ENCODE measurements around the gene ATP6V0B. TPM values are rescaled to one million over a fixed set of nuclear protein-coding genes. Genes with fewer than 3 reads are reported as not detected.
A peak's percentile ranks its signal among the peaks of the same experiment; 100 is the strongest.

The ATP6V0B gene
- total and polyA plus RNA-seq, 9 of the 15 experiments (the other 6 are each of a cell fraction or from before 2014, with no cell fraction given) = 137 to 328 (median 220) TPM

DNA sequence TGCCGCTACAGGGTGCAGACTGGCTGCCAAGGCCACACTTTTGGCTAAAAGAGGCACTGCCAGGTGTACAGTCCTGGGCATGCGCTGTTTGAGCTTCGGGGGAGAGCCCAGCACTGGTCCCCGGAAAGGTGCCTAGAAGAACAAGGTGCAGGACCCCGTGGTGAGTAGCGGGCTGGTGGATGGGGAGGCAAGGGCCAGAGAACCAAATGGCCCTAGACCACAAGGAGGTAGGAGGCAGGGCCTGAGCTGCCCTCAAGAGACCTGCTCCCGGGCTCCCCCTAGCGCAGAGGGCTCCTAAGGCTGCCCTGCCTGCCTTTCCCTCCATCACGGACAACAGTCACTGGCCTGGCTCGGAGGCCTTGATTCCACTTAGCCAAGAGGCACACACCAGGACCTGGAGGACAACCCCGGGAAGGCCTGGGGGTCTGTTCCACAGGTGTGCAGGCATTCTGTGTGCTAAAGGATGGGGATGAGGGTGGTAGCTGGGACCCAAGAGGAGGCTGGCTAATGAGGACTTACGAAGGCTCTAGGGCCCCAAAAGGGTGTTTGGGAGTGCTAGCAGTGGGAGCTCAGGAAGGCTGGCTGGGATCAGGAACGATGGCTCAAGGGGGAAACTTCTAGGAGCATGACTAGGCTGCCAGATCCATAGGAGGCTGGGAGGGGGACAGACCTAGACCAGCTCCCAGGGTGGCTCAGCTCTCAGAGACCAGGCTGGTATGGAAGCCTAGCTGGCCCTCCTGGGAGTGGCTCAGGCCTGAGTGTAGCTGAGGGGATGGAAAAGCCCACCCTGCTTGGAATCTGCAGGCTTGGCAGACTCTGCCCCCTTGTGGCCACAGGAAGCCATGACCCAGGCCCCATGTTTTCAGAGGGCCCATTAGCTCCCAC is 40.4 kb upstream of the ATP6V0B start (continued):
- TF ChIP-seq XRCC5 (IDR thresholded peaks at IDR 0.05; ENCODE audit: low read depth, low read length) (peak; percentile 25; the same call in 1 of the 2 replicates), POU5F1 (IDR thresholded peaks at IDR 0.05; ENCODE audit: borderline replicate concordance, low read depth, low read length, partially characterized antibody) (no peak), TEAD4 (IDR thresholded peaks at IDR 0.05; ENCODE audit: low read length) (no peak), TEAD4 (CRISPR knock-in tag; IDR thresholded peaks at IDR 0.05; ENCODE audit: borderline replicate concordance) (0 out of 2 replicates have a peak, but pooled peaks have one; percentile 43), ZNF311 (CRISPR knock-in tag; IDR thresholded peaks at IDR 0.05) (no peak), RBBP5 (IDR thresholded peaks at IDR 0.05; ENCODE audit: borderline replicate concordance, insufficient read depth, low read length, poor library complexity, severe bottlenecking) (no peak), ZNF143 (CRISPR knock-in tag; IDR thresholded peaks at IDR 0.05) (peak; percentile 55; the same call in 1 of the 2 replicates), STAG1 (CRISPR knock-in tag; IDR thresholded peaks at IDR 0.05; ENCODE audit: borderline replicate concordance) (peak; percentile 95), MCM5 (IDR thresholded peaks at IDR 0.05; ENCODE audit: low read depth) (no peak), TBP (optimal IDR thresholded peaks at IDR 0.05; ENCODE audit: low read depth, low read length) (no peak), TEAD1 (CRISPR knock-in tag; IDR thresholded peaks at IDR 0.05) (peak in 1 of 2 experiments; percentile 42; a peak in 1 of 4 replicates), ZNF778 (CRISPR knock-in tag; IDR thresholded peaks at IDR 0.05) (no peak), TCFL5 (CRISPR knock-in tag; conservative IDR thresholded peaks at IDR 0.05) (no peak), EP300 (IDR thresholded peaks at IDR 0.05; ENCODE audit: low read length) (no peak), MED1 (CRISPR knock-in tag; IDR thresholded peaks at IDR 0.05; ENCODE audit: borderline replicate concordance) (no peak)
- TF ChIP-seq, protein P1, sequence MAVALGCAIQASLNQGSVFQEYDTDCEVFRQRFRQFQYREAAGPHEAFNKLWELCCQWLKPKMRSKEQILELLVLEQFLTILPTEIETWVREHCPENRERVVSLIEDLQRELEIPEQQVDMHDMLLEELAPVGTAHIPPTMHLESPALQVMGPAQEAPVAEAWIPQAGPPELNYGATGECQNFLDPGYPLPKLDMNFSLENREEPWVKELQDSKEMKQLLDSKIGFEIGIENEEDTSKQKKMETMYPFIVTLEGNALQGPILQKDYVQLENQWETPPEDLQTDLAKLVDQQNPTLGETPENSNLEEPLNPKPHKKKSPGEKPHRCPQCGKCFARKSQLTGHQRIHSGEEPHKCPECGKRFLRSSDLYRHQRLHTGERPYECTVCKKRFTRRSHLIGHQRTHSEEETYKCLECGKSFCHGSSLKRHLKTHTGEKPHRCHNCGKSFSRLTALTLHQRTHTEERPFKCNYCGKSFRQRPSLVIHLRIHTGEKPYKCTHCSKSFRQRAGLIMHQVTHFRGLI (CRISPR knock-in tag; IDR thresholded peaks at IDR 0.05) = no peak
- TF ChIP-seq, protein P2, sequence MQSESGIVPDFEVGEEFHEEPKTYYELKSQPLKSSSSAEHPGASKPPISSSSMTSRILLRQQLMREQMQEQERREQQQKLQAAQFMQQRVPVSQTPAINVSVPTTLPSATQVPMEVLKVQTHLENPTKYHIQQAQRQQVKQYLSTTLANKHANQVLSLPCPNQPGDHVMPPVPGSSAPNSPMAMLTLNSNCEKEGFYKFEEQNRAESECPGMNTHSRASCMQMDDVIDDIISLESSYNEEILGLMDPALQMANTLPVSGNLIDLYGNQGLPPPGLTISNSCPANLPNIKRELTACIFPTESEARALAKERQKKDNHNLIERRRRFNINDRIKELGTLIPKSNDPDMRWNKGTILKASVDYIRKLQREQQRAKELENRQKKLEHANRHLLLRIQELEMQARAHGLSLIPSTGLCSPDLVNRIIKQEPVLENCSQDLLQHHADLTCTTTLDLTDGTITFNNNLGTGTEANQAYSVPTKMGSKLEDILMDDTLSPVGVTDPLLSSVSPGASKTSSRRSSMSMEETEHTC (IDR thresholded peaks at IDR 0.05) = no peak
- TF ChIP-seq, protein P3, sequence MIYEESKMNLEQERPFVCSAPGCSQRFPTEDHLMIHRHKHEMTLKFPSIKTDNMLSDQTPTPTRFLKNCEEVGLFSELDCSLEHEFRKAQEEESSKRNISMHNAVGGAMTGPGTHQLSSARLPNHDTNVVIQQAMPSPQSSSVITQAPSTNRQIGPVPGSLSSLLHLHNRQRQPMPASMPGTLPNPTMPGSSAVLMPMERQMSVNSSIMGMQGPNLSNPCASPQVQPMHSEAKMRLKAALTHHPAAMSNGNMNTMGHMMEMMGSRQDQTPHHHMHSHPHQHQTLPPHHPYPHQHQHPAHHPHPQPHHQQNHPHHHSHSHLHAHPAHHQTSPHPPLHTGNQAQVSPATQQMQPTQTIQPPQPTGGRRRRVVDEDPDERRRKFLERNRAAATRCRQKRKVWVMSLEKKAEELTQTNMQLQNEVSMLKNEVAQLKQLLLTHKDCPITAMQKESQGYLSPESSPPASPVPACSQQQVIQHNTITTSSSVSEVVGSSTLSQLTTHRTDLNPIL (CRISPR knock-in tag; IDR thresholded peaks at IDR 0.05) = no peak
- TF ChIP-seq, protein P4, sequence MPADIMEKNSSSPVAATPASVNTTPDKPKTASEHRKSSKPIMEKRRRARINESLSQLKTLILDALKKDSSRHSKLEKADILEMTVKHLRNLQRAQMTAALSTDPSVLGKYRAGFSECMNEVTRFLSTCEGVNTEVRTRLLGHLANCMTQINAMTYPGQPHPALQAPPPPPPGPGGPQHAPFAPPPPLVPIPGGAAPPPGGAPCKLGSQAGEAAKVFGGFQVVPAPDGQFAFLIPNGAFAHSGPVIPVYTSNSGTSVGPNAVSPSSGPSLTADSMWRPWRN (IDR thresholded peaks at IDR 0.05; ENCODE audit: low read depth) = no peak

All from K562 (cell line).